GM21723 (cell line): ENCODE data around the gene CSH1.
"Not testable (repeated sequence)": the region's sequence is repeated elsewhere in the genome, so short reads cannot be mapped to it uniquely, and the experiment has no call there.

Experiments
- ATAC-seq: cut with Tn5 transposase; IDR thresholded peaks from one replicate; pipeline ENCODE4 v1.9.1; 2021; ENCODE audit warnings: mild to moderate bottlenecking, moderate library complexity; ENCODE audit not compliant: unreplicated experiment

Gene CSH1

DNA sequence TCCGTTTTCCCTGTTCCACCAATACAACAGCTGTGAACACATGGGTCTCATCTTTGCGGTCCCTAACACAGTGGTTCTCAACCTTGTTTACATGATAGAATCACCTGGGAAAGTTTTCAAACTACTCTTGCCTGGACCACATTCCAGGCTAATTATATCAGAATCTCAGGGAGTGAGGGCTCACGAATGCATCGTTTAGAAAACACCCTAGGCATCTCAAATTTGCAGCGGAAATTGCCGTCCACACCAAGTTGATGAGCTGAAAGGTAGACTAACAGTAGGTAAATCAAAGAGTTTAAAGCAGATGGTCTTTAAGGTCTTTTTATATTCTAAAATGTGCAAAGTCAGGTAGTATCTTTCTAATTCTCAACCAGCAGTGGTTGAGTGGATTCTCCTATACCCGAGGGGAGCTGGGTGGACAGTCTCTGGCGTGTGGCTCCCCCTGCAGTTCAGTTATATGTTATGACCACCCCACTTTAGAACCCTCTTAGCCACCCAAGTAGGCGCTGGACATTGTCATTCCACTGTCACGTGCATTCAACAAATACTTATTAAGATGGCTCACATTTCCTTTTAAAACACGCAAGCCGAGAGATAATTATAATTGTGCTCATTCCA lies 10.9 kb upstream of the CSH1 start:
- not testable (repeated sequence) for ATAC-seq

DNA sequence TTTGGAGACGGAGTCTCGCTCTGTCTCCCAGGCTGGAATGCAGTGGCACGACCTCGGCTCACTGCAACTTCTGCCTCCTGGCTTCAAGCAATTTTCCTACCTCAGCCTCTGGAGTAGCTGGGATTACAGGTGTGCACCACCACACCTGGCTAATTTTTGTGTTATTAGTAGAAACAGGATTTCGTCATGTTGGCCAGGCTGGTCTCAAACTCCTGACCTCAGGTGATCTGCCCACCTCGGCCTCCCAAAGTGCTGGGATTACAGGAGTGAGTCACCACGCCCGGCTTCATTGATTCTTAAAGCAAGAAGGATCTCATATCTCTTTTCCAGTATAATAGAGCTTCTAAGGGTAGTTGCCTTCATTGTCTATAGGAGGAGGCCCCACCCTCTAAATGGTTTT lies 8.4 kb upstream of the CSH1 start:
- not testable (repeated sequence) for ATAC-seq

DNA sequence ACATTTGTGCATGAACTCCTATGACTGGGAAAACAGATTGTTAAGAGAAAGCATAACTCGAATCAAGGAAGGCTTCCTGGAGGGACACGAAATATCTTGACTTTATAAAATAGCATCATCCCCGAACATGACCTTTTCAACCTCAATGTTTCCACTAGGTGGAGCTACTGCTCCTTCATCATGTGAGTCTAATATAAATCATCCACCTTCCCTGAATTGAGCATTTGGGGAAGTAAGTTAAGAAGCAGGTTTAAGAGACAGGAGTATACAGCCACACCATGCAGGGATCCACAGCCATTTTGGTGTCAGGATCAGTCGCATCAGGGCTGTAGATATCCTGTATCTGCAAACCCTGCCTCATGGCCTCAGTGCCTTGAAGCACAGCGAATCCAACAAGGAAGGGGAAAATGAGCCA lies 7.4 kb upstream of the CSH1 start:
- ATAC-seq = not testable (repeated sequence)

DNA sequence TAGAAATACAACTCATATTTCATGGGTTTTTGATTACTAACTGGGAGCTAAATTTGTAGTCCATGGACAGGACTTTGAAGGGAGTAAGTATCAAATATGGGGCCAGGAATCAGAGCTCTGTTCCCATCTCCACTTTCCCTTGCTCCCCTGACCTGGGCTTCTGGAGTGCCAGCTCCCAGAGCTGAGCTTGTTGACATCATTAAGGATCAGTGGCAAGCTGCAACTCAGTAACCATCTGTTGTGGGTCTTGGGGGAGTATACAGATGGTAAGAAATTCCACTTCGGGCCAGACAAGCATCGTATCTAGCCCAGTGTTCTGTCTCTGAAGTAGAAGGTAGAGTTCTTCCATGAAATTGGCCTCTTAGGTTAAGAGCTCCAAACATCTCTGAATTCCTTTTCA lies 5.6 kb upstream of the CSH1 start:
- ATAC-seq = not testable (repeated sequence)

DNA sequence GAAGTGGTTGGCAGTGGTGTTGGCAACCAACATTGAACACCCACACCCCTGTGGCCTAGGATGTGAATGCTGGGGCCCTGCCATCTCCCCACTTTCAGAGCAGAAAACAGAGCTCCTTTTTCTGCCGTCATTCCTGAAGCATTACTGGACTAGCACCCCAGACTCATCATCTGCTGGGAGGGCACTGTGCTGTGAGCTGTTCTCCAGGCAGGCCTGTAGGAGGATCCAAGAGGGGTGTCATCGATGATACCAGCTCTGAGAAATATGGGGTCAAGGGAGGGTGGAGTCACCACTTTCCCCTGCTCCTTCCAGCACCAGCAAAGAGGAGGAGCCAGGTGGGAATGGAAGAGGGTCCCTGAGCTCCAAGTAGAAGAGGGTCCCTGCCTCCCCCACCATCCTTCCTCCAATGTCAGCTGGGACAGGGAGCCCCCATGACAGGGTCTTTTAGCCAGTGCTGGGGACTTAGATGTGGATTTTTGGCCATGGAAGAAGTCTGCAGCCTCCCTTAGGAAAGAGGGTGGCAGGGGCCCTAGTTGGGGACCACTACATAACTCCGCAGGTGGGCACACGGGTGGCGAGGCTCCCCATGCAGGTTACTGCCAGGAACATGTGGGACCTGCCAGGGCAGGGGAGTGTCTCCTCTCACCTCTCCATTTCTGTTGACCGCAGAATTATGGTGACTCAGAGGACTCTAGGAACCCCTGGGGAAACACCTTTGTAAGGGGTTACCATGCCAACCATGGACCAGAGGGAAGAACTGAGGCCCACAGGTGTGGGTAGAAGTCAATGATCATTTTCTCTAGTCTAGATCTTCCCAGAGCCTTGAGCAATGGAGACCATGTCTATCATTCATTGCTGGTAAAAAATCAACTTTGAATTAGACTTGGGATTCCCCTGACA lies 2.8 kb upstream of the CSH1 start:
- not testable (repeated sequence) for ATAC-seq

DNA sequence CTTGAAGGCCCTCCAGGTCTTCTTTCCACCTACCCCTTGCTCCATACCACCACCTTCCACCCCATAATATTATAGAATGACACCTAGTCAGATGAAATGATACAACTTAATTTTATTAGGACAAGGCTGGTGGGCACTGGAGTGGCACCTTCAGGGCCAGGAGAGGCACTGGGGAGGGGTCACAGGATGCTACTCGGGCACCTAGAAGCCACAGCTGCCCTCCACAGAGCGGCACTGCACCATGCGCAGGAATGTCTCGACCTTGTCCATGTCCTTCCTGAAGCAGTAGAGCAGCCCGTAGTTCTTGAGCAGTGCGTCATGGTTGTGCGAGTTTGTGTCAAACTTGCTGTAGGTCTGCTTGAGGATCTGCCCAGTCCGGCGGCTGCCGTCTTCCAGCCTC lies 1.6 kb downstream of the CSH1 start:
- ATAC-seq = not testable (repeated sequence)

DNA sequence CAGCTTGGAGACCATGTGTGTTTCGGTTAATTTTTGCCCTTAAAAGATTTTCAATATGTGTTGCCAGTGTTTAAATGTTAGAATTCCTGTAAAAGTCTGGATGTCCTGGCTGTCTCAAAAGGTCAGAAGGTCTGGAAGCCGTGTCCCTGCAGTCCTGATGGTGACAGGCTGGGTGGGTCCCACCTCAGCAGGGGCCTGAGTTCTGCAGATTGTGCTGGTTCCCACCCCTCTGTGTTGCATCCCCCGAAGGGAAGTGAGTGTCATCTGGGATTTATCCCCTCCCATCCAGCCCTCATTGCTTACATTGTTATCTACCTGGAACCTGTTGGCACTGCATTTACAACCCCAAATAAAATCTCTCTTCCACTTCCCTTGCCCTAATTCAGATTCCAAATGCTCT lies 2.4 kb downstream of the CSH1 start:
- ATAC-seq = not testable (repeated sequence)

DNA sequence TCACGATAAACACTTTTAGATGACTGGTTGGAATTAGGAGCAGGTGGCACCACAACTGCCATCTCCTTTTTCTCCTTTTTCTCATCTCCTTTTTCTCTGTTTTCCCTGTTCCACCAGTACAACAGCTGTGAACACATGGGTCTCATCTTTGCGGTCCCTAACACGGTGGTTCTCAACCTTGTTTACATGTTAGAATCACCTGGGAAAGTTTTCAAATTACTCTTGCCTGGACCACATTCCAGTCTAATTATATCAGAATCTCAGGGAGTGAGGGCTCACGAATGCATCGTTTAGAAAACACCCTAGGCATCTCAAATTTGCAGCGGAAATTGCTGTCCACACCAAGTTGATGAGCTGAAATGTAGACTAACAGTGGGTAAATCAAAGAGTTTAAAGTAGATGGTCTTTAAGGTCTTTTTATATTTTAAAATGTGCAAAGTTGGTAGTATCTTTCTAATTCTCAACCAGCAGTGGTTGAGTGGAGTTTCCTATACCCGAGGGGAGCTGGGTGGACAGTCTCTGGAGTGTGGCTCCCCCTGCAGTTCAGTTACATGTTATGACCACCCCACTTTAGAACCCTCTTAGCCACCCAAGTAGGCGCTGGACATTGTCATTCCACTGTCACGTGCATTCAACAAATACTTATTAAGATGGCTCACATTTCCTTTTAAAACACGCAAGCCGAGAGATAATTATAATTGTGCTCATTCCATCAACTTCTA lies 3.9 kb downstream of the CSH1 start:
- not testable (repeated sequence) for ATAC-seq

DNA sequence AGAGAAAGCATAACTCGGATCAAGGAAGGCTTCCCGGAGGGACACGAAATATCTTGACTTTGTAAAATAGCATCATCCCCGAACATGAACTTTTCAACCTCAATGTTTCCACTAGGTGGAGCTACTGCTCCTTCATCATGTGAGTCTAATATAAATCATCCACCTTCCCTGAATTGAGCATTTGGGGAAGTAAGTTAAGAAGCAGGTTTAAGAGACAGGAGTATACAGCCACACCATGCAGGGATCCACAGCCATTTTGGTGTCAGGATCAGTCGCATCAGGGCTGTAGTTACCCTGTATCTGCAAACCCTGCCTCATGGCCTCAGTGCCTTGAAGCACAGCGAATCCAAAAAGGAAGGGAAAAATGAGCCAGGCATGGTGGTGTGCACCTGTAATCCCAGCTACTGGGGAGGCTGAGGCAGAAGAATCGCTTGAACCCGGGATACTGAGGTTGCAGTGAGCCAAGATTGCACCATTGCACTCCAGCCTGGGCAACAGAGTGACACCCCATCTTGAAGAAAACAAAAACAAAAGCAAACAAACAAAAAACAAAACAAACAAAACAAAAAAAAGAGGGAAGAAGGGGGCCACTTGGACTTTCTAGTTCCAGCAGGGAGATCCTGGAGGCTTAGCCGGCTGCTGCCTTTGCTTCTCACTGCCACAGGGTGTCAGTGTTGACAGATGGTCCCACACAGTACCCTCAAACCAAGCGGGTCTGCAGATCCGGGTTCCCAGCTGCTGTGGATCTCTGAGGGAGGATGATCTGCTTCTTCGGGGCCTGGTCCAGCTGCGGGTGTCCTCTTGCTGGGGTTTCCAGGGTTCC lies 7.1 kb downstream of the CSH1 start:
- ATAC-seq = not testable (repeated sequence)

DNA sequence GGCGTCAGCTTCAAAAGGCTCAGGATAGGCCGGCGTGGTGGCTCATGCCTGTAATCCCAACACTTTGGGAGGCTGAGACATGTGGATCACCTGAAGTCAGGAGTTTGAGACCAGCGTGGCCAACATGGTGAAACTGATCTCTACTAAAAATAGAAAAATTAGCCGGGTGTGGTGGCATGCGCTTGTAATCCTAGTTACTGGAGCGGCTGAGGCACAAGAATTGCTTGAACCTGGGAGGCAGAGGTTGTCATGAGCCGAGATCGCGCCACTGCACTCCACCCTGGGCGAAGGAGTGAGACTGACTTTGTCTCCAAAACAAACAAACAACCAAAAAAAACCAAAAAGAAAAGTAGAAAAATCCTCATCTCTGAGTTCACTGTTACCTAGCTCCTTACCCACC lies 11.3 kb downstream of the CSH1 start:
- not testable (repeated sequence) for ATAC-seq

DNA sequence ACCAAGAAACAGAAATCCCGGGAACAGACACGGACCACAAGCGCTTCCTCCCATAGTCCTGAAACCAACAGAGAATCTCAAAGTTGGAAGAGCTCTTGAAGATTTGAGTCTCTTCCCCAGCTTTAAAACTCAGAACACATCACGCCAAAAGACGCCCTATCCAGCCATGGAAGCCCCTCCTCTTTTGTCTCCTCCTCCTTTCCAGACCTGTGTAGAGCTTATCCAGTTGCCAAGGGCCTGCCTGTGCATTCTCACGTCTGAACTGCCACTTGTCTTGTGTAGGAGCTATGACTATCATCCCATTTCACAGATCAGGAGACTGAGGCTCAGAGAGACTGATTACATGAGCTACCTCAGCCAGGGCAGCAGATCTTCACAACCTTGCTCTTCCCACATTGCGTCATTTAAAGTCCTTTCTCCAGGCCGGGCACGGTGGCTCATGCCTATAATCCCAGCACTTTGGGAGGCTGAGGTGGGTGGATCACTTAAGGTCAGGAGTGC lies 13.7 kb downstream of the CSH1 start:
- not testable (repeated sequence) for ATAC-seq

DNA sequence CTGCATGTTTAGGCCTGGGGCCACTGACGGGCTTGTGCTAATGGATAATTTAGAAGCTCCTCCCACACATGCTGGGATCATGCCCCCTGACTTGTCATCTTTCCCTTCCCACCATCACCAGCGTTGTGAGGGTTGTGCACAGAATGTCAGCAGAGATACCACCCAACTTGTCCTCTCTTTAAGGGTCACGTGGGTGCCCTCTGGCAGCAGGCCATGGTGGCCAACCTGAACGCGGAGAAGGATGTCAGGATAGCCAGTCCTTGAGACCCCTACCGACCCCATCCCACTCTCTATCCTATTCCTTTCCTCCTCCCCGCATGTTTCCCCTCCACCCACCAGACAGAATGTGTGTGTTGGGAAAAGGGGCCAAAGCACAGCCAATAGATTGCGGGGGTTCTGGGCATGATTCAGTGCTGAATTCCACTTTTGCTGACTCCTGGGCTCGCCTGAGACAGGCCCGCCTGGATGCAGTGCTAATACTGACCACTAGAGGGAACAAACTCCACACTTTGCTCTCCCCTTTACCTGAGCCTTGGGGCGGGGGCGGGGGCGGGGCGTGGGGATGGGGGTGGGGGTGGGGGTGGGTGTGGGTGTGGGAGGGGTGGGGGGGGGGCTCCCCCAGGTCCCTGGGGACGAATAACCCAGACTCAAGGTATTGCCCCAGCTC lies 14.3 kb downstream of the CSH1 start, which contains the start of gene GH2:
Gene GH2, minus strand, starts transcription at position 10 of the 667 bp plus-strand sequence. CDS start 143 bp downstream, outside the sequence.
- no peak for ATAC-seq

DNA sequence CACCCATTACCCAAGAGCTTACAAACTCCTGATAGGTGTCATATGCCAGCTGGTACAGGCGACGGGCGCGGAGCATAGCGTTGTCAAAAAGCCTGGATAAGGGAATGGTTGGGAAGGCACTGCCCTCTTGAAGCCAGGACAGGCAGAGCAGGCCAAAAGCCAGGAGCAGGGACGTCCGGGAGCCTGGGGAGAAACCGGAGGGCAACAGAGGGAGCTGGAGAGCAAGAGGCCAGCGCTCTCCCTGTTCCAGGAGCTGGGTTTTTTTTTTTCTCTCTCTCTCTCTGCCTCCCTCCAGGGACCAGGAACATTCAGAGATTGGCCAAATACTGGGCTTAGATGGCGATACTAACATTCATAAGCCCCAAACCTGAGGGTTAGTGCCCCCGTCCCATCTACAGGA lies 15.0 kb downstream of the CSH1 start:
- ATAC-seq = not testable (repeated sequence)

DNA sequence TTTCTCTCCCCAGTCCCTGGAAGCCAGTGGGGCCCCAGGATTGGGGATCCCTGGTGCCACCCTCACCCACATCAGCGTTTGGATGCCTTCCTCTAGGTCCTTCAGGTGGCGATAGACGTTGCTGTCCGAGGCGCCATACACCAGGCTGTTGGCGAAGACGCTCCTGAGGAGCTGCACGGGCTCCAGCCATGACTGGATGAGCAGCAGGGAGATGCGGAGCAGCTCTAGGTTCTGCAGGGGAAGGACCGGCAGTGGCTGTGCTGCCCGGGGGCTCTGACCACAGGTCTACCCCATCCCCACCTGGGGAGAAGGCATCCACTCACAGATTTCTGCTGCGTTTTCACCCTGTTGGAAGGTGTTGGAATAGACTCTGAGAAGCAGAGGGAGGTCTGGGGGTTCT lies 15.7 kb downstream of the CSH1 start:
- no peak for ATAC-seq

DNA sequence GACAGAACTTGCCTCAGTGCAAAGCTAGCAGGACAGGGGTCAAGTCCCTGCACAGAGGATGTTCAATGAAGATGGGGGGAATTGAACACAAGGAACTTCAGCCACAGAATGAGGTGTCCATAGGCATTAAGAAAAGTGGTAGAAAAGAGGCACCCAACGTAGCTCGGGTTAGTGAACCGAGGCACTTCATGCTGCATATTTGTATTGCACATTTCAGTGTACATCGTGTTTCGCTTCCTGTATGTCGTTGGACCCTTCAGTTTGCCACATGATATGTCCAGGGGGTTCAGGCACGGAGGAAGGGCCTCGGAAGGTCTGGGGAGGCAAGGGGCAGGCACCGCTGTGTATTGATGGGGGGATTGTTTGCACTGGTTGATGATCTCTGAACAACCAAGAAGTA lies 18.0 kb downstream of the CSH1 start:
- not testable (repeated sequence) for ATAC-seq

DNA sequence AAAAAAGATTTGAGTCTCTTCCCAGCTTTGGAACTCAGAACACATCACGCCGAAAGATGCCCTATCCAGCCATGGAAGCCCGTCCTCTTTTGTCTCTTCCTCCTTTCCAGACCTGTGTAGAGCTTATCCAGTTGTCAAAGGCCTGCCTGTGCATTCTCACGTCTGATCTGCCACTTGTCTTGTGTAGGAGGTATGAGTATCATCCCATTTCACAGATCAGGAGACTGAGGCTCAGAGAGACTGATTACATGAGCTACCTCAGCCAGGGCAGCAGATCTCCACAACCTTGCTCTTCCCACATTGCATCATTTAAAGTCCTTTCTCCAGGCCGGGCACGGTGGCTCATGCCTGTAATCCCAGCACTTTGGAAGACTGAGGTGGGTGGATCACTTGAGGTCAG lies 21.7 kb downstream of the CSH1 start:
- not testable (repeated sequence) for ATAC-seq

DNA sequence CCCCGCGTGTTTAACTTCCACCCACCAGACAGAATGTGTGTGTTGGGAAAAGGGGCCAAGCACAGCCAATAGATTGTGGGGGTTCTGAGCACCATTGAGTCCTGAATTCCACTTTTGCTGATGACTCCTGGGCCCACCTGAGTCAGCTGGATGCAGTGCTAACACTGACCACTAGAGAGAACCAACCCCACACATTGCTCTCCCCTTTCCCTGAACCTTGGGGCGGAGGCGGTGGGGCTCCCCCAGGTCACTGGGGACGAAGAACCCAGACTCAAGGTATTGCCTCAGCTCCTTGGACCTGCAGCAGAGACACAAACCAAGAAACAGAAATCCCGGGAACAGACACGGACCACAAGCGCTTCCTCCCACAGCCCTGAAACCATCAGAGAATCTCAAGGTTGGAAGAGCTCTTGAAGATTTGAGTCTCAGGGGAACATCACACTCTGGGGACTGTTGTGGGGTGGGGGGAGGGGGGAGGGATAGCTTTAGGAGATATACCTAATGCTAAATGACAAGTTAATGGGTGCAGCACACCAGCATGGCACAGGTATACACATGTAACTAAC lies 22.2 kb downstream of the CSH1 start:
- ATAC-seq = not testable (repeated sequence)

DNA sequence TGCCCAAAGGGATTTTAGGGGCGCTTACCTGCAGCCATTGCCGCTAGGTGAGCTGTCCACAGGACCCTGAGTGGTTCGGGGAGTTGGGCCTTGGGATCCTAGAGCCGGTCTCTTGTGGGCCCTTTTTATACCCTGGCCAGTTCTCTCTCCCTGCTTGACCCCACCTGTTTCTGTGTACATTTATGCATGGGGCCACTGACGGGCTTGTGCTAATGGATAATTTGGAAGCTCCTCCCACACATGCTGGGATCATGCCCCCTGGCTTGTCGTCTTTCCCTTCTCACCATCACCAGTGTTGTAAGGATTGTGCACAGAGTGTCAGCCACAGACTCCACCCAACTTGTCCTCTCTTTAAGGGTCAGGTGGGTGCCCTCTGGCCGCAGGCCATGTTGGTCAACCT lies 22.8 kb downstream of the CSH1 start, which contains the start of gene CSH2:
Gene CSH2, minus strand, starts transcription at position 101 of the 400 bp plus-strand sequence. Its CDS starts 63 bp downstream, at position 38.
- not testable (repeated sequence) for ATAC-seq

DNA sequence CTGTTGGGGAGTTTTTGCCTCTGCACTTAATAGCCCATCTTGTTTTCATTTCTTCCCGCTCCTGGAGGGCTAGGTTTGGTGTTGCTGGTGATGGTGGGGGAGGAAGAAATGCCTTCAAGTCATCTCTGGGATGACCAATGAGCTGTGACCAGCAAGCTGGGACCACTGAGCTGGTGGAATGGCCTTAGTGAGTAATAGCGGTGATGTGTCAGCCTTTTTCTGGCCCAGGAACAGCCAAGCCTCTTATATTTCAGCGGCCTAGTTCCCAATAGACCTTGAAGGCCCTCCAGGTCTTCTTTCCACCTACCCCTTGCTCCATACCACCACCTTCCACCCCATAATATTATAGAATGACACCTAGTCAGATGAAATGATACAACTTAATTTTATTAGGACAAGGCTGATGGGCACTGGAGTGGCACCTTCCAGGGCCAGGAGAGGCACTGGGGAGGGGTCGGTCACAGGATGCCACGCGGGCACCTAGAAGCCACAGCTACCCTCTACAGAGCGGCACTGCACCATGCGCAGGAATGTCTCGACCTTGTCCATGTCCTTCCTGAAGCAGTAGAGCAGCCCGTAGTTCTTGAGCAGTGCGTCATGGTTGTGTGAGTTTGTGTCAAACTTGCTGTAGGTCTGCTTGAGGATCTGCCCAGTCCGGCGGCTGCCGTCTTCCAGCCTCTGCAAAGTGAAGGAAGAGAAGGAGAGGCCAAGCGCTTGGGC lies 24.6 kb downstream of the CSH1 start:
- ATAC-seq = not testable (repeated sequence)
